ENCODE data around the gene KLHL12. TPM values are rescaled to one million over a fixed set of nuclear protein-coding genes. Genes with fewer than 3 reads are reported as not detected.

Gene KLHL12
- total and polyA plus RNA-seq, 2 donors from 2014 or later = 27.5 to 28.2 TPM

GRCh38 chr1:202954057-202954745 is 27.2 kb upstream of the KLHL12 start:
- TF ChIP-seq CTCF (IDR thresholded peaks at IDR 0.05; ENCODE audit: borderline replicate concordance, extremely low read depth, insufficient read depth) = no peak
- no peak for FAIRE-seq
- peaks cover 2 to 14% (median 8%) of the 10 kb centered on the region in 3 donors for H3K4me1 ChIP-seq (ENCODE audit: control insufficient read depth in 2 of 3, insufficient read depth in 2 of 3, low read depth in 1 of 3, low read length in 3 of 3)

DNA sequence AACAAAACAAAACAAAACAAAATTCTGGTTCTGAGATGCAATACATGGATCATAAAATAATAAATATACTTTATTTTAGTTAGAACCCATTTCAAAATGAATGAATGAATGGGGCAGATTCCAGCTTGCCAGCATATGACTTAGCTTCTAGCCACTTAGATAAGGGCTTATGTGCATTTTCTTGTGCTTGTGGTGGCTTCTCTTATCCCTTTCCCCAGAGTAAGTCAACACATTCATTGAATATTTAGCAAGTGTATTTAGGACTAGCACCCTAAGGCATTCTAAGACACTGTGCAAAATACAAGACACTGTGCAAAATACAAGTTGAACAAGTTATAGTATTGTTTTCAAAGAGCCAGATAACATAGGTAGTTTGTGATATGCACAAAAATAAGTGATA is 26.4 kb upstream of the KLHL12 start:
- no peaks in the 10 kb centered on the region for H3K9me3 ChIP-seq (ENCODE audit: control insufficient read depth in 2 of 3, insufficient read depth in 1 of 3, low read length in 3 of 3)
- no peaks in the 10 kb centered on the region for H3K27me3 ChIP-seq (ENCODE audit: control insufficient read depth, insufficient read depth, low read length)
- H3K9ac ChIP-seq (ENCODE audit: low read length in 3 of 3) = no peak overlapping the region
- intact Hi-C loops (cut with DNase I) = no loop called here
- peaks cover 2 to 9% (median 4%) of the 10 kb centered on the region in 3 donors for H3K4me1 ChIP-seq (ENCODE audit: control insufficient read depth in 2 of 3, insufficient read depth in 2 of 3, low read depth in 1 of 3, low read length in 3 of 3)
- peaks cover 0 to 15% (median 10%) of the 10 kb centered on the region in 3 donors for H3K36me3 ChIP-seq (ENCODE audit: control insufficient read depth in 2 of 3, insufficient read depth in 3 of 3, low read length in 3 of 3)
- DNase-seq (no peak), FAIRE-seq (no peak)
- TF ChIP-seq CTCF (IDR thresholded peaks at IDR 0.05; ENCODE audit: borderline replicate concordance, extremely low read depth, insufficient read depth) = no peak
- H3K4me3 ChIP-seq (ENCODE audit: low read length in 3 of 3) = no peak overlapping the region
- no peak overlapping the region for H3K27ac ChIP-seq (ENCODE audit: low read depth in 2 of 2, low read length in 2 of 2)

More at GRCh38 chr1:202954057-202954745, 27.2 kb upstream of the KLHL12 start:
- H3K4me3 ChIP-seq (ENCODE audit: low read length in 3 of 3) = no peak overlapping the region
- no peak overlapping the region for H3K9ac ChIP-seq (ENCODE audit: low read length in 3 of 3)
- intact Hi-C loops (cut with DNase I) = no loop called here
- H3K9me3 ChIP-seq (ENCODE audit: control insufficient read depth in 2 of 3, insufficient read depth in 1 of 3, low read length in 3 of 3) = no peaks in the 10 kb centered on the region
- H3K27ac ChIP-seq (ENCODE audit: low read depth in 2 of 2, low read length in 2 of 2) = peak overlapping the region in 1 of 2 donors; percentile 14
- DNase-seq = no peak
- peaks cover 0 to 15% (median 9%) of the 10 kb centered on the region in 3 donors for H3K36me3 ChIP-seq (ENCODE audit: control insufficient read depth in 2 of 3, insufficient read depth in 3 of 3, low read length in 3 of 3)
- H3K27me3 ChIP-seq (ENCODE audit: control insufficient read depth, insufficient read depth, low read length) = no peaks in the 10 kb centered on the region

DNA sequence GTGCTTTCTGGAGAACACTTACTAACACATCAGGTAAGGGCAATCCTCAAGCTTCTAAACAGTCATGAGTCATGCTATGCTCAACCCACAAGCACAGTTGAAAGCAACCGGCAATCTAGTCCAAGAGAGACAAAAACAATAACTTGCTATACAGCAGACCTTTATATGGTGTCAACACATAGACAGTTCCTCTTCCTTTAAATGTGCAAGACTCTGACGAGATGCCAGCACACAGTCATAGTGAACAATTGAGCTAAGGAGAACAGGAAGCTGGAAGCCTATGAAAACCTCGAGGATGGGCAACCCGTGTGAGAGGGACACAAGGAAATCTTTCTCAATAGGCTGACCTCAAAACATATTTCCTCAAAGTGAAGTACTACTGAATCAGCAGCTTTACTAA is 25.8 kb upstream of the KLHL12 start:
- no peak overlapping the region for H3K4me3 ChIP-seq (ENCODE audit: low read length in 3 of 3)
- no peak for FAIRE-seq
- H3K36me3 ChIP-seq (ENCODE audit: control insufficient read depth in 2 of 3, insufficient read depth in 3 of 3, low read length in 3 of 3) = peaks cover 0 to 16% (median 15%) of the 10 kb centered on the region in 3 donors
- no peak overlapping the region for H3K27ac ChIP-seq (ENCODE audit: low read depth in 2 of 2, low read length in 2 of 2)
- H3K27me3 ChIP-seq (ENCODE audit: control insufficient read depth, insufficient read depth, low read length) = no peaks in the 10 kb centered on the region
- TF ChIP-seq CTCF (IDR thresholded peaks at IDR 0.05; ENCODE audit: borderline replicate concordance, extremely low read depth, insufficient read depth) = no peak
- H3K4me1 ChIP-seq (ENCODE audit: control insufficient read depth in 2 of 3, insufficient read depth in 2 of 3, low read depth in 1 of 3, low read length in 3 of 3) = peaks cover 2 to 9% (median 4%) of the 10 kb centered on the region in 3 donors
- no peak overlapping the region for H3K9ac ChIP-seq (ENCODE audit: low read length in 3 of 3)
- DNase-seq = peak in 1 of 5 donors; percentile 53
- H3K9me3 ChIP-seq (ENCODE audit: control insufficient read depth in 2 of 3, insufficient read depth in 1 of 3, low read length in 3 of 3) = no peaks in the 10 kb centered on the region
- intact Hi-C loops (cut with DNase I) = no loop called here
